ENCODE results near the gene XCL1.

The XCL1 gene

GRCh38 chr1:168560370-168560769, 16.0 kb upstream of the XCL1 start:
- H3K4me3 ChIP-seq (ENCODE audit: low read depth, low read length), result no peak overlapping the region
- TF ChIP-seq CTCF (IDR thresholded peaks at IDR 0.05; ENCODE audit: low read depth, low read length), result no peak

GRCh38 chr1:168561989-168562388, 14.4 kb upstream of the XCL1 start:
- no peak for TF ChIP-seq CTCF (IDR thresholded peaks at IDR 0.05; ENCODE audit: low read depth, low read length)
- H3K4me3 ChIP-seq (ENCODE audit: low read depth, low read length), result no peak overlapping the region

GRCh38 chr1:168565825-168566224, 10.6 kb upstream of the XCL1 start:
- TF ChIP-seq CTCF (IDR thresholded peaks at IDR 0.05; ENCODE audit: low read depth, low read length), result no peak

GRCh38 chr1:168567007-168567406, 9.4 kb upstream of the XCL1 start:
- H3K4me3 ChIP-seq (ENCODE audit: low read depth, low read length), result no peak overlapping the region
- no peak for TF ChIP-seq CTCF (IDR thresholded peaks at IDR 0.05; ENCODE audit: low read depth, low read length)

More at GRCh38 chr1:168565825-168566224, 10.6 kb upstream of the XCL1 start:
- no peak overlapping the region for H3K4me3 ChIP-seq (ENCODE audit: low read depth, low read length)

GRCh38 chr1:168567568-168567967, 8.8 kb upstream of the XCL1 start:
- H3K4me3 ChIP-seq (ENCODE audit: low read depth, low read length), result no peak overlapping the region
- TF ChIP-seq CTCF (IDR thresholded peaks at IDR 0.05; ENCODE audit: low read depth, low read length), result no peak

GRCh38 chr1:168568346-168568745, 8.1 kb upstream of the XCL1 start:
- TF ChIP-seq CTCF (IDR thresholded peaks at IDR 0.05; ENCODE audit: low read depth, low read length), result no peak
- no peak overlapping the region for H3K4me3 ChIP-seq (ENCODE audit: low read depth, low read length)

- no peak overlapping the region for H3K4me3 ChIP-seq (ENCODE audit: low read depth, low read length)
- no peak for TF ChIP-seq CTCF (IDR thresholded peaks at IDR 0.05; ENCODE audit: low read depth, low read length)
Measured at GRCh38 chr1:168570652-168571051, 5.8 kb upstream of the XCL1 start.

Data from WI38 (cell line).